ENCODE measurements around the gene FARP1.

Gene FARP1

DNA sequence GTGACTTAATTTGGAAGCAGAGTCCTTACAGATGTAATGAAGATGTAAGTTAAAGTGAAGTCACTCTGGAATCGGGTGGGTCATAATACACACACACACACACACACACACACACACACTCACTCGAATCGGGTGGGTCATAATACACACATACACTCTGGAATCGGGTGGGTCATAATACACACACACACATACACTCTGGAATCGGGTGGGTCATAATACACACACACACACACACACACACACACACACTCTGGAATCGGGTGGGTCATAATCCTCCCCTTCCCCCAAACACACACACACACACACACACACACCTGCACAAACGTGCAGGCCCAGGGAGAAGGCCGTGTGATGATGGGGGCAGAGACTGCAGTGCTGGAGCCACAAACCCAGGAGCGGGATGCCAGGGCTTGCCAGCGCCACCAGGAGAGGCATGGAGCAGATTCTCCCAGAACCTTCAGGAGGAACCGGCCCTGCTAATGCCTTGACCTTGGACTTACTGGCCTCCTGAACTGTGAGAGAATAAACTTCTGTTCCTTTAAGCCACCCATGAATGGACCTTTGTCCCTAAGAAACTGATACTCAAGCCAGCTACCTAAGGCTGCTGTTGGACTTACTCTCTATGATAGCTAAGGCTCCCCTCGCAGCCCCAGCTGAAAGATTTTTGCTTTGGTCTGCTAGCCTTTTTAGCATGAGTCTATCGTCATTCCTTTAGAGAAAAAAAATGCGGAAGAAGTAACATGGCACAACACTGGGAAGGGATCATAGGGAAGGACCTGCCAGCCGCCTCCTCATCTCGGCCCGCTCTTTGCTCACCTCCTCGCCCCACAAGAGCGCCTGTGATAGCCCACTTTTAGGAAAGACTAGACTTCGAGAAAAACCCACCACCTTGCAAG is 170.4 kb downstream of the FARP1 start:
- Histone ChIP-seq H3K9me3 (ENCODE audit: severe bottlenecking) (no peaks in the 10 kb centered on the region), H3K4me1 (ENCODE audit: insufficient read depth, poor library complexity, severe bottlenecking) (no peaks in the 10 kb centered on the region), H3K4me3 (ENCODE audit: severe bottlenecking) (no peak overlapping the region), H3K27me3 (ENCODE audit: insufficient read depth, poor library complexity, severe bottlenecking) (no peaks in the 10 kb centered on the region), H3K36me3 (ENCODE audit: low read depth) (no peaks in the 10 kb centered on the region), H3K27ac (ENCODE audit: poor library complexity, severe bottlenecking) (no peak overlapping the region)
- DNase-seq (ENCODE audit: low spot score) (no peak), ATAC-seq (ENCODE audit: low read depth) (no peak)
- TF ChIP-seq, protein P1, sequence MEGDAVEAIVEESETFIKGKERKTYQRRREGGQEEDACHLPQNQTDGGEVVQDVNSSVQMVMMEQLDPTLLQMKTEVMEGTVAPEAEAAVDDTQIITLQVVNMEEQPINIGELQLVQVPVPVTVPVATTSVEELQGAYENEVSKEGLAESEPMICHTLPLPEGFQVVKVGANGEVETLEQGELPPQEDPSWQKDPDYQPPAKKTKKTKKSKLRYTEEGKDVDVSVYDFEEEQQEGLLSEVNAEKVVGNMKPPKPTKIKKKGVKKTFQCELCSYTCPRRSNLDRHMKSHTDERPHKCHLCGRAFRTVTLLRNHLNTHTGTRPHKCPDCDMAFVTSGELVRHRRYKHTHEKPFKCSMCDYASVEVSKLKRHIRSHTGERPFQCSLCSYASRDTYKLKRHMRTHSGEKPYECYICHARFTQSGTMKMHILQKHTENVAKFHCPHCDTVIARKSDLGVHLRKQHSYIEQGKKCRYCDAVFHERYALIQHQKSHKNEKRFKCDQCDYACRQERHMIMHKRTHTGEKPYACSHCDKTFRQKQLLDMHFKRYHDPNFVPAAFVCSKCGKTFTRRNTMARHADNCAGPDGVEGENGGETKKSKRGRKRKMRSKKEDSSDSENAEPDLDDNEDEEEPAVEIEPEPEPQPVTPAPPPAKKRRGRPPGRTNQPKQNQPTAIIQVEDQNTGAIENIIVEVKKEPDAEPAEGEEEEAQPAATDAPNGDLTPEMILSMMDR (IDR thresholded peaks at IDR 0.05; ENCODE audit: poor library complexity, severe bottlenecking): no peak

DNA sequence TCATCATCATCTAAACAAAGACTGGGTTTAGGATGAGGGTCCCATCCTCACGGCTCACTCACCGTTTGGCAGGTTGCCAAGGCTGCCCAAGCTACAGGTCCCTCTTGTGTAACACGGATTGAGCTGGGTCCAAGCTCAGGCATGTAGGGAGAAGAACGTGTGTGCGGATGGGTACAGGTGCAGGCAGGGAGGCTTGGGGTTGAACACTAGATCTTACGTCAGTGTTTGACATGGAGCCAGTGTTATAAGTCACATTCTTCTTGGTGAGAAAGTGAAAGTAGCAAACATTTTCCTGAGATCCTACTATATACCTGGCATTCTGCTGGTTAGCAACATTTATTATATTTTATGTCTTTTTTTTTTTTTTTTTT is 171.0 kb downstream of the FARP1 start:
- Histone ChIP-seq H3K36me3 (ENCODE audit: low read depth) (no peaks in the 10 kb centered on the region), H3K9me3 (ENCODE audit: severe bottlenecking) (no peaks in the 10 kb centered on the region), H3K27me3 (ENCODE audit: insufficient read depth, poor library complexity, severe bottlenecking) (no peaks in the 10 kb centered on the region), H3K4me3 (ENCODE audit: severe bottlenecking) (no peak overlapping the region), H3K27ac (ENCODE audit: poor library complexity, severe bottlenecking) (no peak overlapping the region), H3K4me1 (ENCODE audit: insufficient read depth, poor library complexity, severe bottlenecking) (no peaks in the 10 kb centered on the region)
- DNase-seq (ENCODE audit: low spot score): no peak
- TF ChIP-seq, protein P1 (IDR thresholded peaks at IDR 0.05; ENCODE audit: poor library complexity, severe bottlenecking): no peak
- ATAC-seq (ENCODE audit: low read depth): no peak

DNA sequence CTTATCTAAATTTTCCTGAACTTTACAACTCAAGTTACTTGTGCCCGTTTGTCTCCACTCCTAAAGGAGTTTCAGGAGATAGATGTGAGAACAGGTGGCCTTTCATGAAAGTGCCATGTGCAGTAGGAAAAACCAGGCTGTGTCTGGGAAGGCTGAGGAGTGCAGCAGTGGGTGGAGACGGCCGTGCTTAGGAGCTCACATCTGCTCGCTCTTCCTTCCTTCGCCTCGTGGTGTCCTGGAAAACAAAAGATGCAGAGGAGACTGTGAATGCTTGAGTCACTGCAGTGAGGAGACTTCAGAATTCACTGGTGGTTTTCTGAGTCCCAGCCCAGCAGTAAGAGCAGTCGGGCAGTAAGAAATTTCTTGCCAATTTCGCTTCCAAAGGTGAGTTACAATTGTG is 172.6 kb downstream of the FARP1 start:
- no peak for ATAC-seq (ENCODE audit: low read depth)
- TF ChIP-seq, protein P1 (IDR thresholded peaks at IDR 0.05; ENCODE audit: poor library complexity, severe bottlenecking): no peak
- Histone ChIP-seq H3K4me3 (ENCODE audit: severe bottlenecking) (no peak overlapping the region), H3K4me1 (ENCODE audit: insufficient read depth, poor library complexity, severe bottlenecking) (no peaks in the 10 kb centered on the region), H3K27ac (ENCODE audit: poor library complexity, severe bottlenecking) (no peak overlapping the region), H3K9me3 (ENCODE audit: severe bottlenecking) (no peaks in the 10 kb centered on the region), H3K36me3 (ENCODE audit: low read depth) (no peaks in the 10 kb centered on the region), H3K27me3 (ENCODE audit: insufficient read depth, poor library complexity, severe bottlenecking) (no peaks in the 10 kb centered on the region)
- DNase-seq (ENCODE audit: low spot score): no peak

DNA sequence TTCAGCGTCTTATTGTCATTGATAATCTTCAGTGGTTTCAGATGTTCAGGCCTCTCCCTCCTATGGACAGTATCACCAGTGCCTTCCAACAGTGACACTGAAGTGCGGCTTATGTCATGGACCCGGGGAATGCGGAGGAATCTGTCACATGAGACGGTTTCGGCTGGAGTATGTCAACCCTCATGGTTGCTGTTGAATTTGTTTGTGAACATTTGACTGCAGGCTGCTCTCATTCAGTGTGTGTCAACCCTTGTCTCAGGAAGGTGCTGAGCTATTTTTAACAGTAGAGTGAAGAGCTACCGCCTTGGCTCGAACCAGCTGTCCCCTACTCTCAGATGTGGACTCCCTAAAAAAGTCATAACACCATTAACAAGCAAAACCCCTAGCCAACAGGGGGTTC is 173.0 kb downstream of the FARP1 start:
- DNase-seq (ENCODE audit: low spot score) (no peak), ATAC-seq (ENCODE audit: low read depth) (no peak)

More for the DNA sequence above, 173.0 kb downstream of the FARP1 start:
- Histone ChIP-seq H3K36me3 (ENCODE audit: low read depth) (no peaks in the 10 kb centered on the region), H3K27me3 (ENCODE audit: insufficient read depth, poor library complexity, severe bottlenecking) (no peaks in the 10 kb centered on the region), H3K4me1 (ENCODE audit: insufficient read depth, poor library complexity, severe bottlenecking) (no peaks in the 10 kb centered on the region), H3K27ac (ENCODE audit: poor library complexity, severe bottlenecking) (no peak overlapping the region), H3K9me3 (ENCODE audit: severe bottlenecking) (no peaks in the 10 kb centered on the region), H3K4me3 (ENCODE audit: severe bottlenecking) (no peak overlapping the region)
- TF ChIP-seq, protein P1 (IDR thresholded peaks at IDR 0.05; ENCODE audit: poor library complexity, severe bottlenecking): no peak

All from RWPE2 (cell line).